ENCODE data around the gene BICRA. TPM values are rescaled to one million over a fixed set of nuclear protein-coding genes. Genes with fewer than 3 reads are reported as not detected.

Gene BICRA
- total RNA-seq, 2 donors from 2014 or later, result 10.3 to 12.2 TPM

Other genes starting within 250 kb of the BICRA start
- gene MEIS3, start 189.6 kb upstream of the BICRA start, total RNA-seq, result under 1 TPM in 1 of 2 donors, not detected in 1; 0.39 TPM
- under 1 TPM; 0.06 to 0.50 TPM for gene SLC8A2, start 137.2 kb upstream of the BICRA start, total RNA-seq
- 10 to 100 TPM; 12.9 to 17.7 TPM for gene KPTN, start 124.9 kb upstream of the BICRA start, total RNA-seq
- gene NAPA, start 94.1 kb upstream of the BICRA start, total RNA-seq, result 10 to 100 TPM; 33.7 to 72.4 TPM
- under 1 TPM; 0.04 to 0.98 TPM for gene ZNF541, start 36.0 kb upstream of the BICRA start, total RNA-seq
- gene EHD2, start 104.3 kb downstream of the BICRA start, total RNA-seq, result 1 to 10 TPM in 1 of 2 donors, under 1 TPM in 1; 0.35 to 8.2 TPM
- gene NOP53, start 136.4 kb downstream of the BICRA start, total RNA-seq, result 100 to 1,000 TPM; 274 to 467 TPM
- 100 to 1,000 TPM; 126 to 127 TPM for gene SELENOW, start 169.6 kb downstream of the BICRA start, total RNA-seq
- not detected for gene TPRX1, start 195.4 kb downstream of the BICRA start, total RNA-seq
- under 1 TPM in 1 of 2 donors, not detected in 1; 0.16 TPM for gene CRX, start 212.8 kb downstream of the BICRA start, total RNA-seq

Measured in activated T-helper 17 cell treated with anti-CD3 and anti-CD28 coated beads, Interleukin-2, amount 50 U/mL, for 72 hours (primary cell).